Heart right ventricle (tissue), 16 donors: Measurements from ENCODE around the gene CLCNKA. TPM values are rescaled to one million over a fixed set of nuclear protein-coding genes. Genes with fewer than 3 reads are reported as not detected.
"Not testable (repeated sequence)": the region's sequence is repeated elsewhere in the genome, so short reads cannot be mapped to it uniquely, and the experiment has no call there.

ENCODE experiments used
- ATAC-seq, 8 donors: fragments of 200-7000 bp; cut with Tn5 transposase; one replicate each; pipeline ENCODE4 v1.9.1; 2020; ENCODE audit warnings: mild to moderate bottlenecking in 8 of 8, moderate library complexity in 8 of 8, moderate number of reproducible peaks in 1 of 8
- DNase-seq, 2 donors: peaks; one replicate each; pipeline ENCODE4 v3.0.0-alpha.2; 2020
- H3K27ac ChIP-seq, 10 donors: fragments of 200-600 bp; sonication (generic) in 2 of 10; one replicate each; pipeline versions ENCODE4 v1.5.0 to v1.8.0; 2020 to 2022; ENCODE audit warnings: mild to moderate bottlenecking in 3 of 10
- H3K27me3 ChIP-seq, 7 donors: fragments of 200-600 bp; one replicate each; pipeline ENCODE4 v1.8.0; 2021 to 2022; ENCODE audit warnings: mild to moderate bottlenecking in 2 of 7
- H3K36me3 ChIP-seq, 9 donors: fragments of 200-600 bp; sonication (generic) in 1 of 9; one replicate each; pipeline versions ENCODE4 v1.5.0 to v1.8.0; 2020 to 2022; ENCODE audit warnings: mild to moderate bottlenecking in 2 of 9
- H3K4me1 ChIP-seq, 9 donors: fragments of 200-600 bp; sonication (generic) in 1 of 9; one replicate each; pipeline versions ENCODE4 v1.5.0 to v1.8.0; 2020 to 2022; ENCODE audit warnings: mild to moderate bottlenecking in 4 of 9
- H3K4me3 ChIP-seq, 10 donors: fragments of 200-600 bp; sonication (generic) in 2 of 10; one replicate each; pipeline versions ENCODE4 v1.5.0 to v1.8.0; 2020 to 2022; ENCODE audit warnings: mild to moderate bottlenecking in 7 of 10, moderate library complexity in 2 of 10
- H3K9me3 ChIP-seq, 11 donors: fragments of 200-600 bp in 10 of 11; sonication (generic) in 2 of 11; one replicate each; pipeline versions ENCODE4 v1.5.0 to v1.8.0; 2013 to 2022; ENCODE audit warnings: mild to moderate bottlenecking in 2 of 11, control low read depth in 1 of 11, moderate library complexity in 1 of 11
- CTCF ChIP-seq, 9 donors: fragments of 200-600 bp; sonication (generic) in 2 of 9; IDR thresholded peaks; one replicate each; pipeline versions ENCODE4 v1.5.0 to v1.8.0; 2021 to 2022; ENCODE audit warnings: antibody characterized with exemption in 9 of 9, mild to moderate bottlenecking in 5 of 9, moderate library complexity in 1 of 9
- WGBS, 2 donors: extraction: QIAGEN DNeasy Blood & Tissue Kit; methylation state at CpG; one replicate each; pipeline ENCODE4 v1.1.7; 2013; ENCODE audit warnings: inconsistent platforms in 1 of 2; 5-methylcytosine and 5-hydroxymethylcytosine counted together
- intact Hi-C, 10 donors: fragments of 100-400 bp; cut with DNase I; formaldehyde crosslinking; loops; one replicate each; pipeline versions ENCODE4 v1.11.1 to v1.14.2; 2022
- polyA plus RNA-seq, 2 donors: library from polyadenylated mRNA; stranded (reverse); fragments of 200-250 nt; gene quantifications; one replicate each; pipeline ENCODE4 v1.2.3, GENCODE V29; 2013
- total RNA-seq, 10 donors: library from RNA; stranded (reverse); fragmentation: NEBNext Ultra II Directional in 3 of 10; extraction: Animal tissue kit (Norgen Biotek cat#: 25700) in 3 of 10; gene quantifications; one replicate each; pipeline versions ENCODE4 v1.2.1 to v1.2.4, GENCODE V29; 2021 to 2023
- donor health status: Arrhythmogenic right ventricular cardiomyopathy.
- donor health status: ischemic (EF 13 %, LVEDD 7.1; RV severe dilation, severe dysfunction).
- donor health status: healthy with polysubstance abuse.
- donor health status: DM: no; HTN: yes; CAD: no.
- donor health status: DM: no; HTN: no; CAD: no.
- donor health status: ischemic (EF 25% LVEDD 6.9; RV normal size, moderate dysfunction).
- donor health status: ischemic (EF 25% LVEDD 5.7; RV mildly dilated, moderate dysfunction).
- donor health status: healthy.
- donor health status: DM: yes; HTN: yes; CAD: no.
- donor health status: Ischemic cardiomyopathy.
- donor health status: ischemic (EF 35%, LVEDD 5.7; RV mildly dilated, moderate dysfunction).
- donor health status: nonischemic (EF 11% LVEDD 7.7; RV severe dilation, severe dysfunction).
- donor health status: DM: yes; HTN: yes; CAD: no.
- donor health status: PGD.
- donor health status: ischemic (EF 29% LVEDD 5.4; RV normal size, mild dysfunction).
- donor health status: nonischemic (EF 23%, LVEDD 6.1; RV moderate dilation, normal function).

CLCNKA gene
- total and polyA plus RNA-seq, 12 donors: 0.19 to 1.0 (median 0.35) TPM; not detected in 1

- TF ChIP-seq CTCF (IDR thresholded peaks at IDR 0.05): no peak
- H3K4me1 ChIP-seq: no peaks in the 10 kb centered on the region
- H3K9me3 ChIP-seq: no peaks in the 10 kb centered on the region
- no peak overlapping the region for H3K4me3 ChIP-seq
- no peaks in the 10 kb centered on the region for H3K36me3 ChIP-seq
- no peak overlapping the region for H3K27ac ChIP-seq
- intact Hi-C loops: loop anchor here in 2 of 10 donors (5.0 kb wide), 2 partner anchors 197 to 207 kb away; no protein-coding TSS in a partner anchor
- 95 to 96% methylated on average over 11 of the region's 11 CpGs for WGBS, 2 donors
- ATAC-seq (no peak), DNase-seq (no peak)
- H3K27me3 ChIP-seq: no peaks in the 10 kb centered on the region
Observed at GRCh38 chr1:15998929-15999328, 22.9 kb upstream of the CLCNKA start.

GRCh38 chr1:16001274-16001673 lies 20.6 kb upstream of the CLCNKA start:
- H3K27ac ChIP-seq, H3K27me3 ChIP-seq, H3K4me3 ChIP-seq, H3K4me1 ChIP-seq, ATAC-seq, H3K9me3 ChIP-seq, H3K36me3 ChIP-seq, DNase-seq: not testable (repeated sequence)
- intact Hi-C loops: loop anchor here in 2 of 10 donors (2.0 to 10.0 kb wide), 3 partner anchors 40 to 186 kb away; no protein-coding TSS in a partner anchor
- WGBS, 2 donors: 81 to 94% methylated on average over 10 of the region's 10 CpGs

GRCh38 chr1:16005597-16005996 lies 16.2 kb upstream of the CLCNKA start:
- intact Hi-C loops: loop anchor here in 3 of 10 donors (5.0 to 10.0 kb wide), 2 partner anchors 47 to 179 kb away; no protein-coding TSS in a partner anchor
- 84 to 89% methylated on average over 5 of the region's 5 CpGs for WGBS, 2 donors
- H3K9me3 ChIP-seq: no peaks in the 10 kb centered on the region
- H3K4me3 ChIP-seq: no peak overlapping the region
- TF ChIP-seq CTCF (IDR thresholded peaks at IDR 0.05): no peak
- H3K27ac ChIP-seq: no peak overlapping the region
- DNase-seq (no peak), ATAC-seq (no peak)
- no peaks in the 10 kb centered on the region for H3K36me3 ChIP-seq
- no peaks in the 10 kb centered on the region for H3K27me3 ChIP-seq
- H3K4me1 ChIP-seq: no peaks in the 10 kb centered on the region

GRCh38 chr1:16006010-16006409 lies 15.8 kb upstream of the CLCNKA start:
- intact Hi-C loops: loop anchor here in 4 of 10 donors (2.0 to 10.0 kb wide), 3 partner anchors 46 to 179 kb away; no protein-coding TSS in a partner anchor
- H3K27ac ChIP-seq: no peak overlapping the region
- H3K9me3 ChIP-seq: no peaks in the 10 kb centered on the region
- ATAC-seq (no peak), DNase-seq (no peak)
- WGBS, 2 donors: 81 to 91% methylated on average over 11 of the region's 11 CpGs
- no peaks in the 10 kb centered on the region for H3K36me3 ChIP-seq
- no peaks in the 10 kb centered on the region for H3K4me1 ChIP-seq
- H3K4me3 ChIP-seq: no peak overlapping the region
- H3K27me3 ChIP-seq: no peaks in the 10 kb centered on the region
- no peak for TF ChIP-seq CTCF (IDR thresholded peaks at IDR 0.05)
